ENCODE measurements around the gene CD79A.
A peak's percentile ranks its signal among the peaks of the same experiment; 100 is the strongest.

CD79A gene

GRCh38 chr19:41883821-41884733, 7.0 kb downstream of the CD79A start:
- DNase-seq (ENCODE audit: low spot score), result peak; percentile 99

GRCh38 chr19:41886761-41887710, 10.0 kb downstream of the CD79A start:
- DNase-seq (ENCODE audit: low spot score), result no peak

- DNase-seq (ENCODE audit: low spot score), result peak; percentile 94
Observed at GRCh38 chr19:41887711-41888382, 10.8 kb downstream of the CD79A start.

- no peak for DNase-seq (ENCODE audit: low spot score)
Observed at GRCh38 chr19:41888926-41889325, 11.8 kb downstream of the CD79A start.

GRCh38 chr19:41889896-41890295, 12.8 kb downstream of the CD79A start:
- DNase-seq (ENCODE audit: low spot score), result no peak

GRCh38 chr19:41890936-41891335, 13.9 kb downstream of the CD79A start:
- DNase-seq (ENCODE audit: low spot score), result no peak

- no peak for DNase-seq (ENCODE audit: low spot score)
Observed at GRCh38 chr19:41892173-41892902, 15.3 kb downstream of the CD79A start.

- DNase-seq (ENCODE audit: low spot score), result peak; percentile 78
Observed at GRCh38 chr19:41893899-41894298, 16.8 kb downstream of the CD79A start.

GRCh38 chr19:41894350-41894749, 17.3 kb downstream of the CD79A start:
- DNase-seq (ENCODE audit: low spot score), result no peak

GRCh38 chr19:41895745-41896580, 18.9 kb downstream of the CD79A start:
- DNase-seq (ENCODE audit: low spot score), result no peak

- DNase-seq (ENCODE audit: low spot score), result no peak
Observed at GRCh38 chr19:41896581-41896942, 19.5 kb downstream of the CD79A start.

- no peak for DNase-seq (ENCODE audit: low spot score)
Observed at GRCh38 chr19:41897181-41897580, 20.1 kb downstream of the CD79A start.

- DNase-seq (ENCODE audit: low spot score), result no peak
Observed at GRCh38 chr19:41897820-41898219, 20.7 kb downstream of the CD79A start.

GRCh38 chr19:41898235-41898634, 21.2 kb downstream of the CD79A start:
- no peak for DNase-seq (ENCODE audit: low spot score)

- DNase-seq (ENCODE audit: low spot score), result no peak
Observed at GRCh38 chr19:41901707-41902360, 24.8 kb downstream of the CD79A start.

GRCh38 chr19:41902594-41902993, 25.5 kb downstream of the CD79A start:
- DNase-seq (ENCODE audit: low spot score), result no peak

- DNase-seq (ENCODE audit: low spot score), result no peak
Observed at GRCh38 chr19:41903193-41903953, 26.3 kb downstream of the CD79A start.

GRCh38 chr19:41904118-41904870, 27.2 kb downstream of the CD79A start:
- DNase-seq (ENCODE audit: low spot score), result peak; percentile 99

Measured in HuH-7 (cell line).